GM12878 (cell line): ENCODE results near the gene RUVBL2. TPM values are rescaled to one million over a fixed set of nuclear protein-coding genes. Genes with fewer than 3 reads are reported as not detected.

Source experiments
- ATAC-seq: fragments of 200-7000 bp; cut with Tn5 transposase; 3 replicates; pipeline ENCODE4 v1.9.1; 2020; ENCODE audit warnings: mild to moderate bottlenecking, moderate library complexity
- BruUV-seq: library from RNA; stranded (reverse); fragments of 400-500 nt; replicated peaks from 2 replicates; lab custom pipeline; 2021; lab: Mats Ljungman, UMichigan
- CTCF ChIA-PET: fragments of 300-600 bp; sonication (Branson Sonifier 250); formaldehyde crosslinking; extraction: SDS; loops from one replicate; lab custom pipeline; 2021; ENCODE audit warnings: inconsistent platforms; lab: Yijun Ruan, JAX
- POLR2A ChIA-PET: fragments of 350-600 bp; formaldehyde crosslinking; extraction: SDS; loops from one replicate; lab custom pipeline; 2021; ENCODE audit warnings: inconsistent platforms; lab: Charles Lee
- RAD21 ChIA-PET: fragments of 300-600 bp; sonication (Branson Sonifier 250); formaldehyde crosslinking; loops from one replicate; lab custom pipeline; 2023; ENCODE audit warnings: antibody characterized with exemption; ENCODE audit not compliant: unreplicated experiment; lab: Charles Lee
- SMC1A ChIA-PET: fragments of 300-600 bp; sonication (Branson Sonifier 250); formaldehyde crosslinking; loops from one replicate; lab custom pipeline; 2023; ENCODE audit not compliant: unreplicated experiment, uncharacterized antibody; lab: Charles Lee
- DNase-seq: peaks from one replicate; pipeline ENCODE4 v3.0.0-alpha.2; 2011; ENCODE audit warnings: low read depth, low spot score
- FAIRE-seq: peaks from 3 replicates; lab custom pipeline; 2011; peaks lifted over from hg19 to GRCh38; lab: Jason Lieb, UNC
- H2AFZ ChIP-seq: 2 replicates; pipeline ENCODE4 v1.6.0; 2011; ENCODE audit warnings: low read depth, low read length, control low read depth; ENCODE audit not compliant: control insufficient read depth
- H3K27ac ChIP-seq: 2 replicates; pipeline ENCODE4 v1.5.1; 2011; ENCODE audit warnings: control low read depth; ENCODE audit not compliant: control insufficient read depth, insufficient read depth
- H3K27me3 ChIP-seq, 2 experiments: replicated peaks in 1 of 2; 2 replicates each; pipeline versions ENCODE4 v1.6.0 to v1.6.1; 2011; ENCODE audit warnings: low read length in 1 of 2; ENCODE audit not compliant: control insufficient read depth in 2 of 2, insufficient read depth in 2 of 2
- H3K36me3 ChIP-seq, 2 experiments: 2 replicates each; pipeline ENCODE4 v1.5.1; 2011; ENCODE audit warnings: low read length in 1 of 2; ENCODE audit not compliant: control insufficient read depth in 2 of 2, insufficient read depth in 2 of 2
- H3K4me1 ChIP-seq: 2 replicates; pipeline ENCODE4 v1.6.1; 2011; ENCODE audit warnings: mild to moderate bottlenecking, low read length, moderate library complexity, mixed read lengths; ENCODE audit not compliant: control insufficient read depth, insufficient read depth
- H3K4me2 ChIP-seq: 2 replicates; pipeline ENCODE4 v1.6.0; 2011; ENCODE audit warnings: control low read depth; ENCODE audit not compliant: control insufficient read depth, insufficient read depth
- H3K4me3 ChIP-seq: fragments of 200-600 bp; sonication (generic); 2 replicates; pipeline ENCODE4 v1.5.1; 2016
- H3K79me2 ChIP-seq: 2 replicates; pipeline ENCODE4 v1.6.0; 2011; ENCODE audit warnings: low read length; ENCODE audit not compliant: control insufficient read depth, insufficient read depth
- H3K9ac ChIP-seq: 2 replicates; pipeline ENCODE4 v1.8.0; 2011; ENCODE audit warnings: low read length, control low read depth, mixed read lengths; ENCODE audit not compliant: control insufficient read depth, insufficient read depth
- H3K9me3 ChIP-seq: replicated peaks from 3 replicates; pipeline ENCODE4 v1.5.1; 2011; ENCODE audit warnings: mild to moderate bottlenecking, low read length; ENCODE audit not compliant: control insufficient read depth, insufficient read depth
- H4K20me1 ChIP-seq: 2 replicates; pipeline ENCODE4 v1.6.0; 2011; ENCODE audit not compliant: control insufficient read depth, insufficient read depth
- BCL11A ChIP-seq: IDR thresholded peaks from 2 replicates; pipeline ENCODE4 v1.6.1; 2011; ENCODE audit warnings: low read depth, low read length
- CBFB ChIP-seq: IDR thresholded peaks from 2 replicates; pipeline ENCODE4 v1.6.1; 2016; ENCODE audit warnings: antibody characterized with exemption, low read depth
- E4F1 ChIP-seq: fragments of 450-650 bp; IDR thresholded peaks from 2 replicates; pipeline ENCODE4 v1.6.1; 2018; ENCODE audit warnings: borderline replicate concordance, mild to moderate bottlenecking; ENCODE audit not compliant: partially characterized antibody
- NBN ChIP-seq: fragments of 450-650 bp; IDR thresholded peaks from 2 replicates; pipeline ENCODE4 v1.6.1; 2016
- NKRF ChIP-seq: fragments of 450-650 bp; conservative IDR thresholded peaks from 2 replicates; pipeline ENCODE4 v1.6.1; 2017; ENCODE audit warnings: mild to moderate bottlenecking, moderate library complexity
- SUZ12 ChIP-seq: fragments of 200-600 bp; sonication (generic); IDR thresholded peaks from one replicate; pipeline ENCODE4 v1.6.1; 2018; ENCODE audit warnings: antibody characterized with exemption, mild to moderate bottlenecking; ENCODE audit not compliant: unreplicated experiment
- USF1 ChIP-seq: IDR thresholded peaks from 2 replicates; pipeline ENCODE4 v1.6.1; 2011; ENCODE audit warnings: borderline replicate concordance, low read depth, mild to moderate bottlenecking, moderate library complexity, mixed read lengths, low read length; ENCODE audit not compliant: insufficient read depth; ENCODE audit errors: extremely low read length
- WGBS: methylation state at CpG from one replicate; pipeline ENCODE4 v1.1.6; 2016; ENCODE audit warnings: low lambda C conversion rate; ENCODE audit not compliant: insufficient replicate concordance, insufficient coverage; ENCODE audit errors: missing lambda C conversion rate; 5-methylcytosine and 5-hydroxymethylcytosine counted together
- in situ Hi-C: fragments of 300-500 bp; cut with MboI; formaldehyde crosslinking; loops from 9 replicates; pipeline ENCODE4 v1.14.3; 2018; ENCODE audit warnings: mixed read lengths
- intact Hi-C: fragments of 100-400 bp; cut with micrococcal nuclease; formaldehyde crosslinking; loops from one replicate; pipeline ENCODE4 v1.14.2; 2022; ENCODE audit not compliant: unreplicated experiment
- polyA plus RNA-seq, 11 experiments: library from polyadenylated mRNA; depleted of rRNA in 4 of 11; unstranded in 6 of 11; stranded (reverse) in 5 of 11; fragments of >200 nt; fragmentation: Nextera tagmentation in 4 of 11; fragmentation: Illumina TruSeq in 1 of 11; extraction: Ambion mirVana in 4 of 11; extraction: Trizol in 1 of 11; gene quantifications; 1 replicate in 1 of 11; 2 replicates in 10 of 11; pipeline versions ENCODE4 v1.2.1 to v1.2.3, GENCODE V29; 2011 to 2016; ENCODE audit warnings: inconsistent platforms in 2 of 11, missing spikeins in 2 of 11, low read depth in 1 of 11
- total RNA-seq, 4 experiments: library from RNA; depleted of rRNA in 3 of 4; stranded (reverse); fragments of >200 nt in 3 of 4; fragmentation: Illumina TruSeq in 1 of 4; extraction: Trizol in 1 of 4; gene quantifications; 2 replicates each; pipeline versions ENCODE4 v1.2.1 to v1.2.3, GENCODE V29; 2013 to 2021

The RUVBL2 gene
- total and polyA plus RNA-seq, 10 of the 15 experiments (the other 5 are each of a cell fraction or from before 2014, with no cell fraction given), result 33.8 to 224 (median 125) TPM

- POLR2A ChIA-PET, result interaction anchor here (0.6 to 1.1 kb wide), 5 partner anchors 11 to 140 kb away, joined by 3 to 7 read pairs (median 3); partner anchors contain the start of genes GYS1 and RUVBL2
- Histone ChIP-seq H3K9me3 (no peaks in the 10 kb centered on the region), H4K20me1 (no peaks in the 10 kb centered on the region), H3K27ac (no peak overlapping the region), H3K4me1 (no peaks in the 10 kb centered on the region), H3K4me2 (no peak overlapping the region), H3K4me3 (no peak overlapping the region), H3K27me3 (no peaks in the 10 kb centered on the region), H3K9ac (no peak overlapping the region), H3K79me2 (no peaks in the 10 kb centered on the region; the same call in 1 of the 2 replicates), H3K36me3 (peaks cover 13 to 16% of the 10 kb centered on the region in 2 experiments), H2AFZ (no peak overlapping the region)
- DNase-seq, result no peak
- WGBS, result over 99% methylated on average over 15 of the region's 15 CpGs
- TF ChIP-seq BCL11A (no peak), NKRF (no peak)
- RAD21 ChIA-PET, result no interaction called here
- intact Hi-C loops, result no loop called here
- CTCF ChIA-PET, result interaction anchor here (0.6 to 0.8 kb wide), 3 partner anchors 9 to 215 kb away, joined by 3 read pairs; no protein-coding TSS in a partner anchor
- FAIRE-seq, result no peak
- SMC1A ChIA-PET, result interaction anchor here (0.6 to 1.0 kb wide), 2 partner anchors 11 to 484 kb away, joined by 4 read pairs; partner anchors contain the start of genes GYS1 and RUVBL2
- BruUV-seq, result no TSS peak
- ATAC-seq, result no peak
- in situ Hi-C loops, result no loop called here
These were observed 10.4 kb downstream of the RUVBL2 start for GRCh38 chr19:49004133-49004532.

- TSS peak; percentile 52 for BruUV-seq
- H3K9me3 ChIP-seq, result no peaks in the 10 kb centered on the region
- in situ Hi-C loops (no loop called here), intact Hi-C loops (no loop called here)
- H3K9ac ChIP-seq, result no peak overlapping the region
- H3K79me2 ChIP-seq, result no peaks in the 10 kb centered on the region
- H3K4me2 ChIP-seq, result no peak overlapping the region
- RAD21 ChIA-PET, result no interaction called here
- H3K27me3 ChIP-seq, result no peaks in the 10 kb centered on the region
- peaks cover 20 to 22% of the 10 kb centered on the region in 2 experiments for H3K36me3 ChIP-seq
- POLR2A ChIA-PET, result interaction anchor here (0.7 kb wide), 1 partner anchor 453 kb away, joined by 3 read pairs; no protein-coding TSS in a partner anchor
- H3K27ac ChIP-seq, result no peak overlapping the region
- SMC1A ChIA-PET, result no interaction called here
- ATAC-seq, result no peak
- H2AFZ ChIP-seq, result no peak overlapping the region
- WGBS, result 100% methylated on average over 7 of the region's 7 CpGs
- no peaks in the 10 kb centered on the region for H3K4me1 ChIP-seq
- CTCF ChIA-PET, result interaction anchor here (0.6 kb wide), 1 partner anchor 123 kb away, joined by 3 read pairs; no protein-coding TSS in a partner anchor
- no peak overlapping the region for H3K4me3 ChIP-seq
- FAIRE-seq, result no peak
- no peak for DNase-seq
- TF ChIP-seq CBFB (no peak), SUZ12 (no peak), E4F1 (no peak), USF1 (no peak), NBN (no peak)
- H4K20me1 ChIP-seq, result no peaks in the 10 kb centered on the region
These were observed 11.4 kb downstream of the RUVBL2 start for GRCh38 chr19:49004964-49005614.
